ENCODE data around the gene SCN3A. TPM values are rescaled to one million over a fixed set of nuclear protein-coding genes. Genes with fewer than 3 reads are reported as not detected.

The SCN3A gene
- total and polyA plus RNA-seq, 8 donors, result under 0.01 to 12.5 (median 0.87) TPM; not detected in 1

GRCh38 chr2:165238295-165238694, 34.4 kb upstream of the SCN3A start:
- intact Hi-C loops (cut with DNase I; ENCODE audit: low total_unique reads), result no loop called here
- Histone ChIP-seq H3K4me3 (no peak overlapping the region), H3K9me3 (no peaks in the 10 kb centered on the region), H3K27ac (no peak overlapping the region), H3K4me1 (no peaks in the 10 kb centered on the region), H3K36me3 (no peaks in the 10 kb centered on the region), H3K27me3 (no peaks in the 10 kb centered on the region)
- peak in 1 of 2 donors; percentile 57 for DNase-seq
- TF ChIP-seq EP300 (IDR thresholded peaks at IDR 0.05) (no peak), POLR2A (IDR thresholded peaks at IDR 0.05) (no peak), POLR2AphosphoS5 (IDR thresholded peaks at IDR 0.05) (no peak), CTCF (IDR thresholded peaks at IDR 0.05) (no peak)
- 4 to 13% (median 9%) methylated on average over 3 of the region's 3 CpGs for WGBS, 5 donors

- H3K9me3 ChIP-seq, result no peaks in the 10 kb centered on the region
- intact Hi-C loops (cut with DNase I; ENCODE audit: low total_unique reads), result no loop called here
- no peaks in the 10 kb centered on the region for H3K4me1 ChIP-seq
- TF ChIP-seq POLR2A (IDR thresholded peaks at IDR 0.05) (no peak), POLR2AphosphoS5 (IDR thresholded peaks at IDR 0.05) (no peak), CTCF (IDR thresholded peaks at IDR 0.05) (no peak), EP300 (IDR thresholded peaks at IDR 0.05) (no peak)
- H3K27ac ChIP-seq, result no peak overlapping the region
- no peaks in the 10 kb centered on the region for H3K36me3 ChIP-seq
- H3K4me3 ChIP-seq, result no peak overlapping the region
- no peak for DNase-seq
- no peaks in the 10 kb centered on the region for H3K27me3 ChIP-seq
- WGBS, 5 donors, result 36 to 48% (median 42%) methylated on average over 2 of the region's 2 CpGs
These were observed 33.2 kb upstream of the SCN3A start for GRCh38 chr2:165237056-165237455.

GRCh38 chr2:165227571-165227970, 23.7 kb upstream of the SCN3A start:
- H3K27ac ChIP-seq, result no peak overlapping the region
- H3K4me1 ChIP-seq, result no peaks in the 10 kb centered on the region
- intact Hi-C loops (cut with DNase I; ENCODE audit: low total_unique reads), result no loop called here
- H3K36me3 ChIP-seq, result no peaks in the 10 kb centered on the region
- H3K9me3 ChIP-seq, result no peaks in the 10 kb centered on the region
- WGBS, 5 donors, result 56 to 78% (median 71%) methylated on average over 1 of the region's 1 CpG
- no peak for TF ChIP-seq POLR2A (IDR thresholded peaks at IDR 0.05)
- TF ChIP-seq CTCF (IDR thresholded peaks at IDR 0.05), result no peak
- TF ChIP-seq EP300 (IDR thresholded peaks at IDR 0.05), result no peak
- TF ChIP-seq POLR2AphosphoS5 (IDR thresholded peaks at IDR 0.05), result no peak
- no peak overlapping the region for H3K4me3 ChIP-seq
- DNase-seq, result no peak
- no peaks in the 10 kb centered on the region for H3K27me3 ChIP-seq

DNA sequence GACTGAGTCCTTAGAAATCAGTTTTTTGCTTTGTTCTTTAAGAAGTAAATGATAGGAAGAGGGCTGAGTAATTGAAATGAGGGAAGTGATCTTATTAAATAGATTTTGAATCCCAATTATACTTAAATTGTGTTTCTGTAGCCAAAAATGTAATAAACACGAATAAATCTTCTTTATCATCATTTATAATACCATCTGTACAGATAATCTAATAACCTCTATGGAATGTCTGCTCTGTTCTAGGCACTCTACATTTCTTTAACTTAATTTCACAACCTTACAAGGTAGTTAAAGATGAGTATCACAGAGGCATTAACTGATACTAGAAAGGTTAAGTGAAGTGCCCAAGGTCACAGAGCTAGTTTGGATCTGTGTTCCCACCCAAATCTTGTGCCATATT, 21.1 kb upstream of the SCN3A start:
- Histone ChIP-seq H3K27me3 (no peaks in the 10 kb centered on the region), H3K36me3 (no peaks in the 10 kb centered on the region), H3K4me1 (no peaks in the 10 kb centered on the region), H3K27ac (no peak overlapping the region), H3K4me3 (no peak overlapping the region), H3K9me3 (no peaks in the 10 kb centered on the region)
- intact Hi-C loops (cut with DNase I; ENCODE audit: low total_unique reads), result no loop called here
- 28 to 50% (median 48%) methylated on average over 1 of the region's 1 CpG for WGBS, 5 donors
- no peak for DNase-seq
- no peak for TF ChIP-seq CTCF (IDR thresholded peaks at IDR 0.05)

Measured in stomach (tissue), 9 donors.